Glutamatergic neuron (in vitro differentiated cells): ENCODE data around the gene GPD2. TPM values are rescaled to one million over a fixed set of nuclear protein-coding genes. Genes with fewer than 3 reads are reported as not detected.

Experiments
- DNase-seq: peaks from one replicate; pipeline ENCODE4 v3.0.0; 2022
- H3K27ac Mint-ChIP-seq: one replicate; pipeline ENCODE4 v1.8.0; 2020; ENCODE audit warnings: mild to moderate bottlenecking, mixed read lengths, inconsistent platforms; ENCODE audit not compliant: unreplicated experiment
- H3K27me3 Mint-ChIP-seq: one replicate; pipeline ENCODE4 v1.8.0; 2020; ENCODE audit warnings: mild to moderate bottlenecking, moderate library complexity, mixed read lengths, inconsistent platforms; ENCODE audit not compliant: unreplicated experiment
- H3K36me3 Mint-ChIP-seq: one replicate; pipeline ENCODE4 v1.8.0; 2020; ENCODE audit warnings: mild to moderate bottlenecking, mixed read lengths, inconsistent platforms; ENCODE audit not compliant: unreplicated experiment
- H3K4me1 Mint-ChIP-seq: one replicate; pipeline ENCODE4 v1.8.0; 2020; ENCODE audit warnings: mild to moderate bottlenecking, low read depth, mixed read lengths, inconsistent platforms; ENCODE audit not compliant: unreplicated experiment
- H3K4me3 Mint-ChIP-seq: one replicate; pipeline ENCODE4 v1.8.0; 2020; ENCODE audit warnings: mild to moderate bottlenecking, mixed read lengths, inconsistent platforms; ENCODE audit not compliant: unreplicated experiment
- H3K9me3 Mint-ChIP-seq: one replicate; pipeline ENCODE4 v1.8.0; 2020; ENCODE audit warnings: mild to moderate bottlenecking, moderate library complexity, mixed read lengths, inconsistent platforms; ENCODE audit not compliant: unreplicated experiment
- total RNA-seq: library from RNA; stranded (reverse); fragmentation: NEBNext Ultra II Directional; extraction: Animal tissue kit (Norgen Biotek cat#: 25700); gene quantifications from one replicate; pipeline ENCODE4 v1.2.1, GENCODE V29; 2021; ENCODE audit not compliant: unreplicated experiment
- TF ChIP-seq, protein P1 (sequence below): fragments of 200-600 bp; sonication (generic); IDR thresholded peaks from one replicate; pipeline ENCODE4 v1.5.0; 2021; ENCODE audit not compliant: partially characterized antibody, unreplicated experiment

The GPD2 gene
- total RNA-seq, 1 donor from 2014 or later = 26.2 TPM

DNA sequence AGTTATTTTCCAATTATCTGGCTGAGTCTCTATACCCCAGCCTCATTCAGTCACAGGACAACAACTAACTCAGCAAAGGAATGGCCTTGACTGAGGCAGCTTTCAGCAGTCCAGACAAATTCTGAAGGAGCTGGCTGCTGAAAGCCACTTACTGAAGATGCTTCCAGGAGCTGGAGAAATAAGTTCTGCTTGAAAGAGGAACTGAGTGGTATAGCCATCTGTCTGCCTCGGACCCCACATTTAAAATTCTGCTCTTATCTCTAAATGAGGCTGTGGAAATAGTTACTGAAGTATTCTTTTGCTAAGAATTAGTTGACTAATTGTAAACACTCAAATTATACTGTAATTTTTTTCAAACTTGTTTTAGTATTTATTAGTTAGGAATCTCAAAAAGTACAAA, 9.1 kb upstream of the GPD2 start:
- TF ChIP-seq, protein P1, sequence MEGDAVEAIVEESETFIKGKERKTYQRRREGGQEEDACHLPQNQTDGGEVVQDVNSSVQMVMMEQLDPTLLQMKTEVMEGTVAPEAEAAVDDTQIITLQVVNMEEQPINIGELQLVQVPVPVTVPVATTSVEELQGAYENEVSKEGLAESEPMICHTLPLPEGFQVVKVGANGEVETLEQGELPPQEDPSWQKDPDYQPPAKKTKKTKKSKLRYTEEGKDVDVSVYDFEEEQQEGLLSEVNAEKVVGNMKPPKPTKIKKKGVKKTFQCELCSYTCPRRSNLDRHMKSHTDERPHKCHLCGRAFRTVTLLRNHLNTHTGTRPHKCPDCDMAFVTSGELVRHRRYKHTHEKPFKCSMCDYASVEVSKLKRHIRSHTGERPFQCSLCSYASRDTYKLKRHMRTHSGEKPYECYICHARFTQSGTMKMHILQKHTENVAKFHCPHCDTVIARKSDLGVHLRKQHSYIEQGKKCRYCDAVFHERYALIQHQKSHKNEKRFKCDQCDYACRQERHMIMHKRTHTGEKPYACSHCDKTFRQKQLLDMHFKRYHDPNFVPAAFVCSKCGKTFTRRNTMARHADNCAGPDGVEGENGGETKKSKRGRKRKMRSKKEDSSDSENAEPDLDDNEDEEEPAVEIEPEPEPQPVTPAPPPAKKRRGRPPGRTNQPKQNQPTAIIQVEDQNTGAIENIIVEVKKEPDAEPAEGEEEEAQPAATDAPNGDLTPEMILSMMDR = no peak
- H3K27ac Mint-ChIP-seq = no peak overlapping the region
- no peaks in the 10 kb centered on the region for H3K27me3 Mint-ChIP-seq
- H3K4me3 Mint-ChIP-seq = no peak overlapping the region
- DNase-seq = no peak
- peaks cover 1% of the 10 kb centered on the region for H3K9me3 Mint-ChIP-seq
- H3K36me3 Mint-ChIP-seq = no peaks in the 10 kb centered on the region
- H3K4me1 Mint-ChIP-seq = no peaks in the 10 kb centered on the region

- H3K27me3 Mint-ChIP-seq = no peaks in the 10 kb centered on the region
Observed at GRCh38 chr2:156429211-156429610, 7.0 kb upstream of the GPD2 start.

GRCh38 chr2:156430236-156430979, 5.8 kb upstream of the GPD2 start:
- DNase-seq = no peak
- no peaks in the 10 kb centered on the region for H3K9me3 Mint-ChIP-seq
- H3K4me1 Mint-ChIP-seq = peaks cover 4% of the 10 kb centered on the region
- H3K27me3 Mint-ChIP-seq = peaks cover 2% of the 10 kb centered on the region
- no peaks in the 10 kb centered on the region for H3K36me3 Mint-ChIP-seq
- TF ChIP-seq, protein P1 = no peak
- H3K4me3 Mint-ChIP-seq = no peak overlapping the region
- no peak overlapping the region for H3K27ac Mint-ChIP-seq

More at GRCh38 chr2:156429211-156429610, 7.0 kb upstream of the GPD2 start:
- peaks cover 4% of the 10 kb centered on the region for H3K4me1 Mint-ChIP-seq
- H3K36me3 Mint-ChIP-seq = no peaks in the 10 kb centered on the region
- H3K4me3 Mint-ChIP-seq = no peak overlapping the region
- TF ChIP-seq, protein P1 = no peak
- no peak for DNase-seq
- no peaks in the 10 kb centered on the region for H3K9me3 Mint-ChIP-seq
- no peak overlapping the region for H3K27ac Mint-ChIP-seq

DNA sequence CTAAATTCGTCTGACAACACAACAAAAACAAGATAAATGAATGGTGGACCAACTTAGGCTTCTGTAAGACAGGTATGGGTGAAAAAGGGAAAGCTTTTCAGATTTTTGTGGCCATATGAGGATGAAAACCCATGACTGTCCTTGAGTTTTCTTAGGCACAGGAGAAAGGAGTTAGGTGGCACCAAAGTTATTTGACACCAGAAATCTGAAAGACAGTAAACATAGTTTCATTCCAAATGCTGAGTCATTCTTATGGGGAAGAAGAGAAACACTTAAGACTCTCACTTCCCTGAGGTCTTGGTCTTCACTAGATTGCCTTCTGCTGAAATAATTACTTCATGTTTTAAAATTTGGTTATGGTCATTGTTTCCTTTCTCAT, 5.2 kb upstream of the GPD2 start:
- Mint-ChIP-seq H3K27ac (no peak overlapping the region), H3K36me3 (no peaks in the 10 kb centered on the region), H3K27me3 (peaks cover 2% of the 10 kb centered on the region), H3K4me1 (peaks cover 4% of the 10 kb centered on the region), H3K4me3 (no peak overlapping the region), H3K9me3 (no peaks in the 10 kb centered on the region)
- TF ChIP-seq, protein P1 = no peak
- no peak for DNase-seq

- no peak for DNase-seq
- Mint-ChIP-seq H3K9me3 (peaks cover 5% of the 10 kb centered on the region), H3K27me3 (peaks cover 2% of the 10 kb centered on the region), H3K36me3 (no peaks in the 10 kb centered on the region), H3K4me3 (peak overlapping the region; percentile 78), H3K27ac (peak overlapping the region; percentile 87), H3K4me1 (peaks cover 9% of the 10 kb centered on the region)
- TF ChIP-seq, protein P1 = no peak
Observed at GRCh38 chr2:156434461-156435291, 1.5 kb upstream of the GPD2 start.
